HCT116 (cell line): ENCODE results near the gene MPHOSPH10.

Source experiments
- CBX3 ChIP-seq: IDR thresholded peaks from 2 replicates; pipeline ENCODE4 v1.6.1; 2012; ENCODE audit warnings: low read depth
- CTCF ChIP-seq, 3 experiments: fragments of 200-600 bp in 1 of 3; sonication (generic) in 1 of 3; IDR thresholded peaks in 2 of 3; conservative IDR thresholded peaks in 1 of 3; 2 replicates each; pipeline ENCODE4 v1.5.1; 2012 to 2017; ENCODE audit warnings: low read depth in 2 of 3, low read length in 2 of 3, antibody characterized with exemption in 1 of 3, borderline replicate concordance in 1 of 3, control low read depth in 1 of 3, mild to moderate bottlenecking in 1 of 3, mixed read lengths in 1 of 3, mixed run types in 1 of 3, moderate library complexity in 1 of 3; ENCODE audit not compliant: insufficient read depth in 1 of 3
- EZH2 ChIP-seq: fragments of 200-600 bp; sonication (generic); IDR thresholded peaks from 2 replicates; pipeline ENCODE4 v1.6.1; 2017; ENCODE audit warnings: antibody characterized with exemption, mixed run types
- FOSL1 ChIP-seq: IDR thresholded peaks from 2 replicates; pipeline ENCODE4 v1.6.1; 2012; ENCODE audit warnings: low read depth
- POLR2A ChIP-seq: IDR thresholded peaks from 2 replicates; pipeline ENCODE4 v1.7.0; 2011; ENCODE audit warnings: borderline replicate concordance; ENCODE audit not compliant: insufficient read depth, insufficient read length; ENCODE audit errors: extremely low read depth
- POLR2AphosphoS5 ChIP-seq: IDR thresholded peaks from 2 replicates; pipeline ENCODE4 v1.6.1; 2011; ENCODE audit warnings: mild to moderate bottlenecking, low read depth, low read length, moderate library complexity
- REST ChIP-seq: IDR thresholded peaks from 2 replicates; pipeline ENCODE4 v1.6.1; 2012; ENCODE audit warnings: low read depth
- SIN3A ChIP-seq: IDR thresholded peaks from 2 replicates; pipeline ENCODE4 v1.6.1; 2012; ENCODE audit warnings: low read depth
- TCF7L2 ChIP-seq: IDR thresholded peaks from 2 replicates; pipeline ENCODE4 v1.7.0; 2011; ENCODE audit warnings: borderline replicate concordance, inconsistent platforms; ENCODE audit not compliant: insufficient read depth, insufficient read length; ENCODE audit errors: extremely low read depth
- ZBTB33 ChIP-seq: IDR thresholded peaks from 2 replicates; pipeline ENCODE4 v1.6.1; 2011; ENCODE audit warnings: mild to moderate bottlenecking, low read length, moderate library complexity; ENCODE audit not compliant: insufficient replicate concordance; ENCODE audit errors: extremely low read depth

GRCh38 chr2:71130152-71130904, at the start of gene MPHOSPH10, which contains the start of gene MCEE:
- TF ChIP-seq CBX3: peak; percentile 91
- no peak for TF ChIP-seq CTCF (IDR thresholded peaks at IDR 0.05 in 2 of 3, conservative IDR thresholded peaks at IDR 0.05 in 1 of 3; ENCODE audit: borderline replicate concordance in 1 of 3, insufficient read depth in 1 of 3, low read depth in 2 of 3, low read length in 2 of 3)
- peak; percentile 87 for TF ChIP-seq POLR2AphosphoS5
- no peak for TF ChIP-seq EZH2
- peak; percentile 40; the same call in 1 of the 2 replicates for TF ChIP-seq REST
- TF ChIP-seq FOSL1: no peak
- TF ChIP-seq SIN3A: peak; percentile 91
- no peak for TF ChIP-seq ZBTB33
- TF ChIP-seq POLR2A: peak; percentile 67
- peak; percentile 43 for TF ChIP-seq TCF7L2
